ENCODE measurements around the gene TECTB.

TECTB gene

GRCh38 chr10:112345743-112346142 is 62.5 kb downstream of the TECTB start:
- Histone ChIP-seq H3K4me1 (ENCODE audit: control insufficient read depth, insufficient read depth, low read length, poor library complexity, severe bottlenecking) (peaks cover 2% of the 10 kb centered on the region), H3K27ac (ENCODE audit: low read depth, low read length, severe bottlenecking) (no peak overlapping the region), H3K36me3 (ENCODE audit: control insufficient read depth, insufficient read depth, low read length) (no peaks in the 10 kb centered on the region), H3K9me3 (ENCODE audit: control insufficient read depth, low read length) (no peaks in the 10 kb centered on the region), H3K4me3 (ENCODE audit: extremely low read depth, insufficient read depth, low read length, poor library complexity, severe bottlenecking) (no peak overlapping the region)
- 88 to 94% methylated on average over 8 of the region's 9 CpGs for WGBS, 2 experiments (ENCODE audit: insufficient coverage in 2 of 2)

GRCh38 chr10:112346774-112347173 is 63.6 kb downstream of the TECTB start:
- Histone ChIP-seq H3K36me3 (ENCODE audit: control insufficient read depth, insufficient read depth, low read length) (no peaks in the 10 kb centered on the region), H3K9me3 (ENCODE audit: control insufficient read depth, low read length) (no peaks in the 10 kb centered on the region), H3K4me3 (ENCODE audit: extremely low read depth, insufficient read depth, low read length, poor library complexity, severe bottlenecking) (no peak overlapping the region), H3K27ac (ENCODE audit: low read depth, low read length, severe bottlenecking) (no peak overlapping the region), H3K4me1 (ENCODE audit: control insufficient read depth, insufficient read depth, low read length, poor library complexity, severe bottlenecking) (peaks cover 2% of the 10 kb centered on the region)
- WGBS, 2 experiments (ENCODE audit: insufficient coverage in 2 of 2): 89 to 100% methylated on average over 3 to 5 of the region's 5 CpGs

- H3K36me3 ChIP-seq (ENCODE audit: control insufficient read depth, insufficient read depth, low read length): no peaks in the 10 kb centered on the region
- H3K27ac ChIP-seq (ENCODE audit: low read depth, low read length, severe bottlenecking): no peak overlapping the region
- no peak overlapping the region for H3K4me3 ChIP-seq (ENCODE audit: extremely low read depth, insufficient read depth, low read length, poor library complexity, severe bottlenecking)
- 87 to 98% methylated on average over 5 to 9 of the region's 12 CpGs for WGBS, 2 experiments (ENCODE audit: insufficient coverage in 2 of 2)
- peaks cover 2% of the 10 kb centered on the region for H3K4me1 ChIP-seq (ENCODE audit: control insufficient read depth, insufficient read depth, low read length, poor library complexity, severe bottlenecking)
- no peaks in the 10 kb centered on the region for H3K9me3 ChIP-seq (ENCODE audit: control insufficient read depth, low read length)
Observed at GRCh38 chr10:112347709-112348671, 64.8 kb downstream of the TECTB start.

GRCh38 chr10:112348759-112349158 is 65.6 kb downstream of the TECTB start:
- Histone ChIP-seq H3K9me3 (ENCODE audit: control insufficient read depth, low read length) (no peaks in the 10 kb centered on the region), H3K36me3 (ENCODE audit: control insufficient read depth, insufficient read depth, low read length) (no peaks in the 10 kb centered on the region), H3K4me3 (ENCODE audit: extremely low read depth, insufficient read depth, low read length, poor library complexity, severe bottlenecking) (no peak overlapping the region), H3K4me1 (ENCODE audit: control insufficient read depth, insufficient read depth, low read length, poor library complexity, severe bottlenecking) (peaks cover 2% of the 10 kb centered on the region), H3K27ac (ENCODE audit: low read depth, low read length, severe bottlenecking) (no peak overlapping the region)
- no CpG with 5 or more reads among the region's 1 CpG for WGBS, 2 experiments (ENCODE audit: insufficient coverage in 2 of 2)

GRCh38 chr10:112349521-112350085 is 66.4 kb downstream of the TECTB start:
- WGBS, 2 experiments (ENCODE audit: insufficient coverage in 2 of 2): 95 to 96% methylated on average over 29 to 45 of the region's 46 CpGs
- no peaks in the 10 kb centered on the region for H3K9me3 ChIP-seq (ENCODE audit: control insufficient read depth, low read length)
- no peak overlapping the region for H3K27ac ChIP-seq (ENCODE audit: low read depth, low read length, severe bottlenecking)
- H3K36me3 ChIP-seq (ENCODE audit: control insufficient read depth, insufficient read depth, low read length): no peaks in the 10 kb centered on the region
- H3K4me3 ChIP-seq (ENCODE audit: extremely low read depth, insufficient read depth, low read length, poor library complexity, severe bottlenecking): no peak overlapping the region
- no peaks in the 10 kb centered on the region for H3K4me1 ChIP-seq (ENCODE audit: control insufficient read depth, insufficient read depth, low read length, poor library complexity, severe bottlenecking)

GRCh38 chr10:112351146-112351545 is 67.9 kb downstream of the TECTB start:
- 90 to 93% methylated on average over 7 of the region's 8 CpGs for WGBS, 2 experiments (ENCODE audit: insufficient coverage in 2 of 2)
- H3K36me3 ChIP-seq (ENCODE audit: control insufficient read depth, insufficient read depth, low read length): no peaks in the 10 kb centered on the region
- no peaks in the 10 kb centered on the region for H3K9me3 ChIP-seq (ENCODE audit: control insufficient read depth, low read length)
- H3K27ac ChIP-seq (ENCODE audit: low read depth, low read length, severe bottlenecking): no peak overlapping the region
- H3K4me1 ChIP-seq (ENCODE audit: control insufficient read depth, insufficient read depth, low read length, poor library complexity, severe bottlenecking): no peaks in the 10 kb centered on the region
- no peak overlapping the region for H3K4me3 ChIP-seq (ENCODE audit: extremely low read depth, insufficient read depth, low read length, poor library complexity, severe bottlenecking)

GRCh38 chr10:112352044-112352443 is 68.8 kb downstream of the TECTB start:
- Histone ChIP-seq H3K4me3 (ENCODE audit: extremely low read depth, insufficient read depth, low read length, poor library complexity, severe bottlenecking) (no peak overlapping the region), H3K4me1 (ENCODE audit: control insufficient read depth, insufficient read depth, low read length, poor library complexity, severe bottlenecking) (no peaks in the 10 kb centered on the region), H3K36me3 (ENCODE audit: control insufficient read depth, insufficient read depth, low read length) (no peaks in the 10 kb centered on the region), H3K9me3 (ENCODE audit: control insufficient read depth, low read length) (no peaks in the 10 kb centered on the region), H3K27ac (ENCODE audit: low read depth, low read length, severe bottlenecking) (no peak overlapping the region)
- no CpG with 5 or more reads among the region's 3 CpGs for WGBS, 2 experiments (ENCODE audit: insufficient coverage in 2 of 2)

GRCh38 chr10:112353046-112353445 is 69.8 kb downstream of the TECTB start:
- no peak overlapping the region for H3K27ac ChIP-seq (ENCODE audit: low read depth, low read length, severe bottlenecking)
- no peaks in the 10 kb centered on the region for H3K36me3 ChIP-seq (ENCODE audit: control insufficient read depth, insufficient read depth, low read length)

More at GRCh38 chr10:112353046-112353445, 69.8 kb downstream of the TECTB start:
- no peaks in the 10 kb centered on the region for H3K4me1 ChIP-seq (ENCODE audit: control insufficient read depth, insufficient read depth, low read length, poor library complexity, severe bottlenecking)
- no peak overlapping the region for H3K4me3 ChIP-seq (ENCODE audit: extremely low read depth, insufficient read depth, low read length, poor library complexity, severe bottlenecking)
- no peaks in the 10 kb centered on the region for H3K9me3 ChIP-seq (ENCODE audit: control insufficient read depth, low read length)
